GM18867 (cell line): ENCODE results near the gene MED26.

Experiments used
- ATAC-seq: cut with Tn5 transposase; IDR thresholded peaks from one replicate; pipeline ENCODE4 v1.9.1; 2021; ENCODE audit warnings: mild to moderate bottlenecking, moderate library complexity; ENCODE audit not compliant: unreplicated experiment

MED26 gene

DNA sequence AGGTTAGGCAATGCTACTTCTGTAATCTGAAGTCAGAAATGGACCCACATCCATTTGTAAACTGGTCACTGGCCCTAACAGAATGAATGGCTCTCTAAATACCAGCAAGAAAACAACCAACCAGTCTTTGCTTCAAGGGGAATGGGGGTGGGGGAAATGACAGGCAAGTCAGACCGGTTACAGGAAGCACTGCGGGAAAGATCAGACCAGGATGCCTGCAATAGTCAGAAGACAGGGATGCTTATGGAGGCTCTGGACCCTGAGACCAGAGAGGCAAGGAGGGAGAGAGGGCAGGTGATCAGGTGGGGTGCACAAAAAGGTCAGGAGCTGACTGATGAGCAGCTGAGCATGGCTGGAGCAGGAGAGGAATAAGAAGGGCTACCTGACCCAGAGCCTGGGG lies 13.1 kb downstream of the MED26 start:
- ATAC-seq: no peak

DNA sequence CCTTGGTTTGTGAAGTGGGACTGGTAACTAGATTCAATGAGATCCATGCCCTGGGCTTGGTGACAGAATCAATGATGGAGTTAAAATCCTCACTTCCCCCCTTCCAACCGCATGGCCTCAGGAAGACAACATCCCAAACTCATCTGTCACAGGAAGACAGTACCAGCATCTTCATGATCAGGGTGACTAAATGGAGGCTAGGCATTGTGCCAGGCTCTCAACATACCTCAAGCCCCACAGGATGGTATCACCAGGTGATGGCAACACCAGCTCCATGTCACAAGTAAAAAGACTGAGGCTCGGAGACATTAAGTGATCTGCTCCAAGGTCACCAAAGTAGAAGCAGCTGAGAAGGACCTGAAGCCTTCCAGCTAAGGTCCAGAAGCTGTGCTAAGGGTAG lies 14.2 kb downstream of the MED26 start:
- no peak for ATAC-seq

- no peak for ATAC-seq
Observed at GRCh38 chr19:16612636-16613035, 15.4 kb downstream of the MED26 start.

DNA sequence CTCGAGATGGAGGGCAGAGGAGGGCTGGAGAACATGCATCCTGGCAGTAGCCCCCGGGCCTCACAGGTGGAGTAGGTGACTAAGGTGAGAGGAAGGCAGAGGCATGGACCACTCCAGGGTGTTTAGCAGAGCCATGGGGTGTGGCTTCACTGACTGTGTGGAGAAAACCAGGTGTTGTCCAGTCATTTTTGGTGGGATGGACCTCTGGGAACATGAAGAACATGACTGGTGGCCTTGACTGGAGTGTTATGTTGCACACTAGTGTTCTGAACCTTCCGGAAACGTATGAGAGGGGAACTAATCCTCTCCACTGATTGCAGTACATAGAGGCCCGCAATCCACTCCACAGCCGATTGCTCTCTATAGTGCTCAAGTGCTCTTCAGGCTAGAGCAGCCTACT lies 16.9 kb downstream of the MED26 start:
- ATAC-seq: no peak

DNA sequence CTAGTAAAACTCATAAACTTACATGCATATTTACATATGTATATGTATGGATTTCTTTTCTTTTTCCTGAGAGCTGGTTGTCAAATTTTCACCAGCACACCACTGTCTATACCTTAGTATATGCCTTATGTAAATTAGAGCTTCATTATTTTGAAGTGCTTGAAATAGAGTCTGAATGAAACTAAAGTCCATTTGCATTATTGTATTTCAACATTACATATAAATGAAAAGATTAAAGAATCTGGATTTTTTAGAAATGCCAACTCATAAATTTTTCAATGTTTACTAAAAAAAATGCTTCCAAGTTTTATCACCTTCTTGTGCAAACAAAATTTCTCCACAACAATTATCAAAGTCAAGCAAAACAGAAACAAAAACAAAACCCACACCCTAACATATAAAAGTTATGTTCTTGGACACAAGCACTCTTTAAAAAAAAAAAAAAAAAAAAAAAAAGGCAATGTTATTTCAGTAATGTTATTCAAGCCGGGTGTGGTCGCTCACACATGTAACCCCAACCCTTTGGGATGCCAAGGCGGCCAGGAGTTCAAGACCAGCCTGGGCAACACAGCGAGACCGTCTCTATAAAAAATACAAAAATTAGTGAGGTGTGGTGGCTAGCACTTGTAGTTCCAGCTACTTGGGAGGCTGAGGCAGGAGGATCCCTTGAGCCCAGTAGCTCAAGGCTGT lies 18.3 kb downstream of the MED26 start:
- ATAC-seq: no peak

DNA sequence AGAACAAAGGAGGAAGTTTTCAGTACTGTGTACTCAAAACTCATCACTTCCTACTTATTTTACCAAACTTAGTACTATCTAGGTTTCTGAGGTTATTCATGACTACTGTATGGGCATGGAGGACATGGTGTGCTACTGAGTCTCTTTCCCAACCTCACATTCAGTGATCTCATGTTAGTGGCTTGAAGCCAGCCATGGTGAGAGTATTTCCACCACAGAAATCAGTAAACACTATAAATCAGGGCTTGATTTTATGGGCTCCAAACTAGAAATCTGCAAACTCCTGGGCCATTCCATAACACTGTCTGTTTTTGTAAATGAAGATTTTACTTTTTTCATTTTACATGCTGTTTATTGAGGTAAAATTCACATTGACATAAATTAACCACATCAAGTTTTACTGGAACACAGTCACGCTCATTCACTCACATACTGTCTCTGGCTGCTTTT lies 19.7 kb downstream of the MED26 start:
- ATAC-seq: no peak

DNA sequence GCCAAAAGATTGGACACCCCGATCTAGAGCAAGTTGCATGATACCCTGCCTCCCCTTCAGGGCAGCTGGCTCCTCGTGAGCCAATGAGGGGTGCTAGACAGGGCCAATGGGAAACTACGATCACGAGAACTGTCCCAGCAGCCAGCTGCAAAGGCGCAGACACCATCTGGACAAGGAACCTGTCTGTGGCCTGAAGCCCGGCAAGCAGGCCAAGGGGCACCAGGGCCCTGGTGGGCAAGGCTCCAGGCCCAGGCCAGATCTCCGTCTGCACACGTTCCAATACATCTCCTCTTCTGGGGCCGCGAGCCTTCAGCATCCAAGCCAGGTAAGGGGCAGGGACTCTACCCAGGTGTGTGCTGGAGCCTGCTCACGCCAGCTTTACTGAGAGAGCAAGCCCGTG lies 20.2 kb downstream of the MED26 start:
- ATAC-seq: no peak

GRCh38 chr19:16605553-16605994 lies 22.4 kb downstream of the MED26 start:
- ATAC-seq: no peak

DNA sequence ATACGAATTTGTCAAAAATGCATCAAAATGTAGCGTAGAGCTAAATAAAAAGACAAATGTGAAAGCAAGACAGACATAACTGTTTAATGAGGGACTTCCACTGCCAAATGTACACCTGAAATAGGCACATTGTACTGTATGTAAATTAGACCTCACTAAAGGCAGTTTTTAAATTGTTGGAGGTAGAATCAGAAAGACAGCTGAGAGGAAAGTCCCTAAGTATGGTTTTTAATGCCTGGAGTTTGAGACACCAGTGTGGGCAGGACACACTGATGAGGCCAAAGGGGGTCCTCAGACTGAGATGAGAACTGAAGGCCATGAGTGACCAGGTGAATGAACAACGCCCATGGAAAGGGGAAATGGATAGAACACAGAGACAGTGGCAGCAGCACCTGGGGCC lies 22.9 kb downstream of the MED26 start:
- no peak for ATAC-seq

DNA sequence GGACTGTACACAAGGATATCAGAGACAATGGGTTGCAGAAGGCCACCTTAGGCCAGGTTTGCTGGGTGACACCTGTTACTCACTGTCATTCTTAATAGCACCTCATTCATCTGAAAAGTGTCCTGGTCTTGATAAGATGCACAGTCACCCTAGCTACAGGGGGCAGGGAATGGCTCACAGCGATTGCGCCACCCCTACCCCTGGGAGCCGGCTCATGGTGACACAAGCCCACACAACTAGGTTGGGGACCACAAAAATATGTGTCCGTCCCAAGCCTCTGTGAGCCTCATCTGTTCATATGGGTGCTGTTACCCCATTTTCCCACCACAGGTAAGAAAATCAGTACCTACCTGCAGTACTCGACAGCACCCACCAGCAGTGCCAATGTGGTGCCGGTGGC lies 23.4 kb downstream of the MED26 start:
- ATAC-seq: no peak

DNA sequence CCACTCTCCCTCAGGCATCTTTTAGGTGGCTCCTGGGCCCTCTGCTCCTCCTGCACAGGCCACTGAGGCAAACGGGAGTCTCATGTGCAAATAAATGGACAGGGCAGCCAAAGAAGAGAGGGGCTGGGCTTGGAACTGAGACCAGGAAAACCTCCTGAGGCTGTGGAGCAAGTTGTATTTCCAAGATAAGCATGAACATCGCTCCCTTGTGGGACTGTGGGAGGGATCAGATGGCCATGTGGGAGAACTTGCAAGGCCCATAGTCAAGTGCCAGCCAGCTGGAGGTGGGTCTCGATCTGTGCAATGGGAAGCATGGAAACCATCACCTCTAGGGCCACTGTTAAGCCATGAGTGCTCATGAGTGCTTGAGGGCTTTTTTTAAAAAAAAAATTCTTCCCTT lies 24.9 kb downstream of the MED26 start:
- ATAC-seq: no peak

- ATAC-seq: no peak
Observed at GRCh38 chr19:16601378-16602052, 26.5 kb downstream of the MED26 start.

DNA sequence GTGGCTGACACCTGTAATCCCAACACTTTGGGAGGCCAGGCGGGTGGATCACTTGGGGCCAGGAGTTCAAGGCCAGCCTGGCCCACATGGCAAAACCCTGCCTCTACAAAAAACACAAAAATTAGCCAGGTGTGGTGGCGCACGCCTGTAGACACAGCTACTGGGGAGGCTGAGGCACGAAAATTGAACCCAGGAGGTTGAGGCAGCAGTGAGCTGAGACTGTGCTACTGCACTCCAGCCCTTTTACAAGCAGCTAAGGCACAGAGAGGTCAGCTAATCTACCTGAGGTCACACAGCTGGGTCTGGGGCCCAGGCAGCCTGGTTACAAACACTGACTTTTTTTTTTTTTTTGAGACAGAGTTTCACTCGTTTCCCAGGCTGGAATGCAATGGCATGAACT lies 27.2 kb downstream of the MED26 start:
- no peak for ATAC-seq

DNA sequence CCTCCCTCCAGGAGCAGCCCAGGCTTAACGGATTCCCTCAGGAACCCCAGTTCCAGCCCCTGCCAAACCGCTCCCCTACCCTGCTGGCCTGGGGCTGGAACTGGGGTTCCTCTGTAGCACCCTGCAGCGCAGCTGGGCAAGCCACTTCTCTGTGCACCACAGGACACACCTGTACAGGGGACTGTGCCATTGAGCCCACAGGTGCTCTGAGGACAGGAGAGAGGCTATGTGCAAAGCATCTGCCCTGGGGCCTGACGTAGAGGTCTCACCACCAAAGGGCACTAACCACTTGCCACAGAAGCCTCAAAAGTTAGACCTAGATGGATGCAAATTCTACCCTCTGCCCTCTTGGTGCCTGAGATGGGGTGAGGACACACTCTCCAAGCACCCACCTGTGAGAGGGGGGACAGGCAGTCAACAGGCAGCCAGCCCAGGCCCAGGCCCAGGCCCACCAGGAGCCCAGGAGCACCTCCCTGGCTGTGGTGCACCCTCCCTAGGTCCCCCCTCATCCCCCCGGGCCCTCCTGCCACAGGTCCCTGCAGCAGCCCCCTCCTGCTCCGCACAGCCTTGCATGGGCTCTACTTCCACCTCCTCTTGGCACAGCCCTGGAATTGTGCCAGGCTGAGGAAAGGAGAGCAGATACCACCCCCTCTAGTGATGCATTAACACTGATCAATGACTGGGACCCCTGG lies 28.2 kb downstream of the MED26 start:
- no peak for ATAC-seq

DNA sequence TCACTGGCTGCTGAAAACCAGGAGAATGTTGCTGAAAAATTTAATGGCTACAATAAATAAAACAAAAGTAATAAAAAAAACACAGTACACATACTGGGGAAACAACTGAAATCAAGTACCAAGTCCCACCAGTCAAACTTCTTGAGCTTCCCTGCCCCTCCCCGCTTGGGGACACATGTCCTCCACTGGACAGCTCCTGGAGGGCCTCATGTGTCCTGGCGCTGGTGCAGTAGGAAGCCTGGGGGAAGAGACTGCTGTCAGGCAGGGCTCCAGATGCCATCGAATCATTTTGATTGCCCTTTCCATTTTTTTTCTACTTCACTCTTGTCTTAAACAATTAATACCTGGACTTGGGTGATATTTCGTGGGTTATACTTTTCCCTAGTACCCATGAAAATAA lies 29.2 kb downstream of the MED26 start:
- ATAC-seq: no peak

- no peak for ATAC-seq
Observed at GRCh38 chr19:16596399-16596798, 31.6 kb downstream of the MED26 start.

DNA sequence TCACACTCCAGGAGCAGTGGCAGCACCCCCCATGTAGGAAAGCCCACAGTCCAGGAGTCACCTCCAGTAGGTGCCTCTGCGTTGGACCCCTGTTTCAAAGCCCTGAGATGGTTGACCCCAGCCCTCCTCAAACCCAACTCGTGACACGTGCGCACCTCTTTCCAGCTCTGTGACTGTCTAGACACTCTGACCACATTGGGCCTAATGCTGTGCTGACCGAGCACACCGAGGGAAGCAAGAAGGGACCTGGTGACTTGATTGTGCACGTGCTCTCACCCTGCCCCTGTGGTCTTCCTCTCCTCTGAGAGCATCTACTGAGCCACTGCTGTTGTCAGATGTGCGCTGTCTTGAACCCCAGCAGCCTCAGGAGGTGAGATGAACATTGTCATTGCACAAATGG lies 32.9 kb downstream of the MED26 start:
- no peak for ATAC-seq

GRCh38 chr19:16594681-16595091 lies 33.3 kb downstream of the MED26 start:
- no peak for ATAC-seq

DNA sequence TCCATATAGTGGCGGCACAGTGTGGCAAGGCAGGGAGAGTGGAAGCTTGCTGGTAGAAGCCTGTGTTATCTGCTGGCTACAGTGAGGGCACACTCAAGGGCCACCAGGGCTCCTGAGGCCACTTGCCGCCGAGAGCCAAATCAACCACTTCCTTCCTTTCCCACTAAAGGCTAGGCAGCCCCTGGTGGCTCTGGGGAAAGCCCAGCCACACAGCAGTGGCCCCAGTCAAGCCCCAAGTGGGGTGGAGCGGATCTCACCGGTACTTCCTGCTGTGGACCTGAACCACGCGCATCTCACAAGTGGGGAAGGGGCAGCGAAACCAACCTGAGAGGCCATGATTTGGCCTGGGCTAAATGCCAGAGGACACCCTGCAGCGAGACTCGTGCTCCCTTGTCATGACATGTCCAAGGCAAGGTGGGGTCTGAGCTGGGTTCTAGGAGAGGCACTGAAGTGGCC lies 33.8 kb downstream of the MED26 start:
- no peak for ATAC-seq

DNA sequence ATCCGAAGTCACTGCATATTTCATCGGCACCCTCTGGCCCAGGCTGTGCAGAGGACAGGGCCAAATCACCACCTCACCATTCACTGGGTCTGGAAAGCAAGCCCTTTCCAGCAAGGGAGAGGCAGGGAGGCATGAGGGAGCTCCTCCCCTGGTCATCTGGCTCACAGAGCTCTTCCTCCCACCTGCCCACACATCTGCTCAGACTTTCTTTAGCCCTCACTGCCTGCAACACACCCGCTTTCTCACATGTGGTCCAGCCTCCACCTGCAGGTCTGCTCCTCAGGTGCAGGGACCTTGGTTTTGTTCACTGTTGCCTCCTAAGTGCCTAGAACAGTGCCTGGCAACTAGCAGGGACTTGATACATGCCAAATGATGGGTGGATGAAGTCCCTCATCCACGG lies 34.8 kb downstream of the MED26 start:
- ATAC-seq: no peak

DNA sequence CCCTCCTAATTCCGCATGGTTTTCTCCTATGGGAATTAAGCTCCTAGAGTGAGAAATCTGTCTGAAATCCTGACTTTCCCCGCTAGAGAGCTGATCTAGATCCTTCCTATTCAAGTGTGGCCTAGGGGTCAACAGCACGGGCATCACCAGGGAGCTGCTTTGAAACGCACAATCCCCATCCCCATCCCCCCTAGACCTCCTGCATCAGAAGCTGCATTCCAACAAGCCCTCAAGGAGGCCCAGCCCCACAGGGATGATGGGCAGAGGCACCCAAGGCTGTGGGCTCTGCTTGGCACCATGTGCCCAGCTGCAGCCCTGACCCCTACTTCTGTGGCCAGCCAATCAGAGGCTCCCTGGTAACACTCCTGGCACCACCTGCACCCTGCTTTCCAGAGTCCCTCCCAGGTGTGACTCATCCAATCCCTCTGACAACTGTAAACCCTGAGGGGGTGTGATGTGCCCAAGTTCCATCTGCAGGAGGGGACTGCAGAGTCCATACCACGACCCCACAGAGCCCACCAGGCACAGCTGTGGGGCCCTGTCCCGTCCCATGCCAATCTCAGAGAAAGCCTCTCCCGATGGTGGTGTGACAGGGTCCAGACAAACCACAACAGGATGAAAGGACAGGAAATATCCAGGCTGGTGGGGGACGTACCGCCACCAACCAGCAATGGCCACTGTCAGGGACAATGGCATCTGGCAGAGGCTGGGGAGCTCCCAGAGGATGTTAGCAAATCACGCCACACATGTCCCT lies 36.0 kb downstream of the MED26 start:
- ATAC-seq: no peak
